Dendritic cell treated with granulocyte-macrophage colony-stimulating factor and Interleukin-4, amounts not matched to agents 40 ng/mL and 50 ng/mL, for 4 days (primary cell): Measurements from ENCODE around the gene SLC25A33.
"Not testable (repeated sequence)": the region's sequence is repeated elsewhere in the genome, so short reads cannot be mapped to it uniquely, and the experiment has no call there.

Experiments
- H3K27ac Mint-ChIP-seq: one replicate; pipeline ENCODE4 v1.8.0; 2022; ENCODE audit warnings: mild to moderate bottlenecking, mixed read lengths
- H3K27me3 Mint-ChIP-seq: one replicate; pipeline ENCODE4 v1.8.0; 2022; ENCODE audit warnings: mild to moderate bottlenecking, mixed read lengths
- H3K36me3 Mint-ChIP-seq: one replicate; pipeline ENCODE4 v1.8.0; 2022; ENCODE audit warnings: low read depth, mixed read lengths
- H3K4me1 Mint-ChIP-seq: one replicate; pipeline ENCODE4 v1.8.0; 2022; ENCODE audit warnings: low read depth, mixed read lengths
- H3K4me3 Mint-ChIP-seq: one replicate; pipeline ENCODE4 v1.8.0; 2022; ENCODE audit warnings: mild to moderate bottlenecking, moderate library complexity, mixed read lengths
- H3K9me3 Mint-ChIP-seq: one replicate; pipeline ENCODE4 v1.8.0; 2022; ENCODE audit warnings: mixed read lengths
- intact Hi-C: fragments of 100-400 bp; cut with micrococcal nuclease; formaldehyde crosslinking; loops from one replicate; pipeline ENCODE4 v1.15.0; 2022

Gene SLC25A33

GRCh38 chr1:9539165-9539828, at the start of gene SLC25A33:
SLC25A33 (plus strand) TSS chr1:9539465; CDS start chr1:9539692, 227 bp downstream.
- peak within 1 kb of the TSS; percentile 85 for H3K27ac Mint-ChIP-seq
- H3K9me3 Mint-ChIP-seq, result no peaks in the 10 kb centered on the region
- no peaks in the 10 kb centered on the region for H3K36me3 Mint-ChIP-seq
- H3K4me3 Mint-ChIP-seq, result peak within 1 kb of the TSS; percentile 92
- no peaks in the 10 kb centered on the region for H3K27me3 Mint-ChIP-seq
- intact Hi-C loops, result no loop called here
- H3K4me1 Mint-ChIP-seq, result peaks cover 27% of the 10 kb centered on the region

- Mint-ChIP-seq H3K27ac (no peak overlapping the region), H3K4me3 (no peak overlapping the region), H3K9me3 (no peaks in the 10 kb centered on the region), H3K4me1 (peaks cover 7% of the 10 kb centered on the region), H3K36me3 (no peaks in the 10 kb centered on the region), H3K27me3 (peaks cover 25% of the 10 kb centered on the region)
- intact Hi-C loops, result loop anchor here (1.0 kb wide), 2 partner anchors 201 to 223 kb away; no protein-coding TSS in a partner anchor
These were observed 48.5 kb upstream of the SLC25A33 start for GRCh38 chr1:9490605-9491339.

GRCh38 chr1:9493326-9493725, 45.9 kb upstream of the SLC25A33 start:
- H3K4me3 Mint-ChIP-seq, result no peak overlapping the region
- H3K4me1 Mint-ChIP-seq, result peaks cover 7% of the 10 kb centered on the region
- H3K9me3 Mint-ChIP-seq, result no peaks in the 10 kb centered on the region
- H3K27ac Mint-ChIP-seq, result no peak overlapping the region
- H3K36me3 Mint-ChIP-seq, result no peaks in the 10 kb centered on the region
- H3K27me3 Mint-ChIP-seq, result peaks cover 37% of the 10 kb centered on the region
- intact Hi-C loops, result no loop called here

GRCh38 chr1:9494936-9495758, 44.1 kb upstream of the SLC25A33 start:
- intact Hi-C loops, result loop anchor here (1.0 kb wide), 1 partner anchor 78 kb away; no protein-coding TSS in a partner anchor
- H3K4me1 Mint-ChIP-seq, result peaks cover 7% of the 10 kb centered on the region
- no peaks in the 10 kb centered on the region for H3K36me3 Mint-ChIP-seq
- H3K9me3 Mint-ChIP-seq, result no peaks in the 10 kb centered on the region
- no peak overlapping the region for H3K27ac Mint-ChIP-seq
- H3K27me3 Mint-ChIP-seq, result peaks cover 35% of the 10 kb centered on the region
- H3K4me3 Mint-ChIP-seq, result peak overlapping the region; percentile 34

- H3K27ac Mint-ChIP-seq, result no peak overlapping the region
- H3K9me3 Mint-ChIP-seq, result no peaks in the 10 kb centered on the region
- H3K4me1 Mint-ChIP-seq, result peaks cover 7% of the 10 kb centered on the region
- intact Hi-C loops, result loop anchor here (1.0 kb wide), 1 partner anchor 77 kb away; no protein-coding TSS in a partner anchor
- H3K27me3 Mint-ChIP-seq, result peaks cover 35% of the 10 kb centered on the region
- H3K36me3 Mint-ChIP-seq, result no peaks in the 10 kb centered on the region
- H3K4me3 Mint-ChIP-seq, result no peak overlapping the region
These were observed 43.4 kb upstream of the SLC25A33 start for GRCh38 chr1:9495854-9496374.

GRCh38 chr1:9500756-9501754, 38.2 kb upstream of the SLC25A33 start:
- Mint-ChIP-seq H3K27me3 (peaks cover 21% of the 10 kb centered on the region), H3K36me3 (no peaks in the 10 kb centered on the region), H3K4me3 (no peak overlapping the region), H3K4me1 (no peaks in the 10 kb centered on the region), H3K27ac (no peak overlapping the region), H3K9me3 (no peaks in the 10 kb centered on the region)
- intact Hi-C loops, result no loop called here

- peaks cover 16% of the 10 kb centered on the region for H3K27me3 Mint-ChIP-seq
- H3K4me1 Mint-ChIP-seq, result no peaks in the 10 kb centered on the region
- H3K36me3 Mint-ChIP-seq, result no peaks in the 10 kb centered on the region
- no peak overlapping the region for H3K4me3 Mint-ChIP-seq
- H3K9me3 Mint-ChIP-seq, result no peaks in the 10 kb centered on the region
- intact Hi-C loops, result no loop called here
- no peak overlapping the region for H3K27ac Mint-ChIP-seq
These were observed 36.1 kb upstream of the SLC25A33 start for GRCh38 chr1:9503001-9503675.

GRCh38 chr1:9505143-9505542, 34.1 kb upstream of the SLC25A33 start:
- intact Hi-C loops, result no loop called here
- Mint-ChIP-seq H3K9me3 (no peaks in the 10 kb centered on the region), H3K27ac (no peak overlapping the region), H3K4me3 (no peak overlapping the region), H3K27me3 (peaks cover 13% of the 10 kb centered on the region), H3K4me1 (no peaks in the 10 kb centered on the region), H3K36me3 (no peaks in the 10 kb centered on the region)

- Mint-ChIP-seq H3K36me3 (no peaks in the 10 kb centered on the region), H3K4me1 (no peaks in the 10 kb centered on the region), H3K27me3 (peaks cover 6% of the 10 kb centered on the region), H3K4me3 (no peak overlapping the region), H3K27ac (no peak overlapping the region), H3K9me3 (no peaks in the 10 kb centered on the region)
- intact Hi-C loops, result no loop called here
These were observed 32.4 kb upstream of the SLC25A33 start for GRCh38 chr1:9506901-9507300.

GRCh38 chr1:9510130-9510529, 29.1 kb upstream of the SLC25A33 start:
- peaks cover 5% of the 10 kb centered on the region for H3K4me1 Mint-ChIP-seq
- H3K36me3 Mint-ChIP-seq, result no peaks in the 10 kb centered on the region
- H3K9me3 Mint-ChIP-seq, result no peaks in the 10 kb centered on the region
- peaks cover 3% of the 10 kb centered on the region for H3K27me3 Mint-ChIP-seq
- no peak overlapping the region for H3K4me3 Mint-ChIP-seq
- H3K27ac Mint-ChIP-seq, result no peak overlapping the region
- intact Hi-C loops, result no loop called here

- H3K27me3 Mint-ChIP-seq, H3K4me1 Mint-ChIP-seq, H3K36me3 Mint-ChIP-seq, H3K9me3 Mint-ChIP-seq, intact Hi-C loops, H3K27ac Mint-ChIP-seq, H3K4me3 Mint-ChIP-seq: not testable (repeated sequence)
These were observed 23.7 kb upstream of the SLC25A33 start for GRCh38 chr1:9515550-9515949.

- no peaks in the 10 kb centered on the region for H3K36me3 Mint-ChIP-seq
- H3K9me3 Mint-ChIP-seq, result no peaks in the 10 kb centered on the region
- H3K27ac Mint-ChIP-seq, result no peak overlapping the region
- H3K27me3 Mint-ChIP-seq, result no peaks in the 10 kb centered on the region
- H3K4me3 Mint-ChIP-seq, result no peak overlapping the region
- H3K4me1 Mint-ChIP-seq, result peaks cover 6% of the 10 kb centered on the region
- intact Hi-C loops, result no loop called here
These were observed 20.7 kb upstream of the SLC25A33 start for GRCh38 chr1:9518454-9518998.
